Heart left ventricle (tissue), 16 donors: Measurements from ENCODE around the gene GOLGA3. TPM values are rescaled to one million over a fixed set of nuclear protein-coding genes. Genes with fewer than 3 reads are reported as not detected.
"Not testable (repeated sequence)": the region's sequence is repeated elsewhere in the genome, so short reads cannot be mapped to it uniquely, and the experiment has no call there.

Experiments
- ATAC-seq, 4 donors: fragments of 200-7000 bp; cut with Tn5 transposase; one replicate each; pipeline ENCODE4 v1.9.1; 2020 to 2022; ENCODE audit warnings: moderate library complexity in 4 of 4, mild to moderate bottlenecking in 3 of 4, moderate number of reproducible peaks in 1 of 4
- DNase-seq, 5 donors: peaks; one replicate each; pipeline ENCODE4 v3.0.0-alpha.2; 2020
- H3K27ac ChIP-seq, 12 donors: fragments of 200-600 bp; sonication (generic) in 4 of 12; one replicate each; pipeline versions ENCODE4 v1.5.0 to v1.8.0; 2016 to 2022; ENCODE audit warnings: mild to moderate bottlenecking in 2 of 12
- H3K27me3 ChIP-seq, 9 donors: fragments of 200-600 bp; sonication (generic) in 2 of 9; one replicate each; pipeline versions ENCODE4 v1.5.1 to v1.8.0; 2016 to 2022; ENCODE audit warnings: mild to moderate bottlenecking in 3 of 9
- H3K36me3 ChIP-seq, 9 donors: fragments of 200-600 bp; sonication (generic) in 2 of 9; one replicate each; pipeline versions ENCODE4 v1.5.0 to v1.8.0; 2018 to 2022; ENCODE audit warnings: mild to moderate bottlenecking in 2 of 9
- H3K4me1 ChIP-seq, 12 donors: fragments of 200-600 bp; sonication (generic) in 4 of 12; one replicate each; pipeline versions ENCODE4 v1.5.0 to v1.8.0; 2016 to 2022; ENCODE audit warnings: mild to moderate bottlenecking in 3 of 12
- H3K4me3 ChIP-seq, 12 donors: fragments of 200-600 bp; sonication (generic) in 4 of 12; one replicate each; pipeline versions ENCODE4 v1.5.0 to v1.8.0; 2017 to 2022; ENCODE audit warnings: mild to moderate bottlenecking in 9 of 12, moderate library complexity in 4 of 12
- H3K9me3 ChIP-seq, 12 donors: fragments of 200-600 bp; sonication (generic) in 4 of 12; one replicate each; pipeline versions ENCODE4 v1.5.0 to v1.8.0; 2016 to 2022; ENCODE audit warnings: mild to moderate bottlenecking in 1 of 12
- POLR2A ChIP-seq, 2 donors: fragments of 450-650 bp; IDR thresholded peaks; one replicate each; pipeline ENCODE4 v1.6.1; 2017; ENCODE audit warnings: antibody characterized with exemption in 2 of 2, mild to moderate bottlenecking in 2 of 2, moderate library complexity in 2 of 2
- WGBS, 4 donors: extraction: QIAGEN DNeasy Blood & Tissue Kit in 2 of 4; methylation state at CpG; one replicate each; pipeline versions ENCODE4 v1.1.5 to v1.1.7; 2013 to 2018; 5-methylcytosine and 5-hydroxymethylcytosine counted together
- intact Hi-C, 10 donors: fragments of 100-400 bp; cut with DNase I; formaldehyde crosslinking; loops; one replicate each; pipeline versions ENCODE4 v1.11.1 to v1.14.2; 2022
- polyA plus RNA-seq, 2 donors: library from polyadenylated mRNA; stranded (reverse); fragments of 200-250 nt; gene quantifications; one replicate each; pipeline ENCODE4 v1.2.3, GENCODE V29; 2013
- total RNA-seq, 9 donors: library from RNA; depleted of rRNA in 2 of 9; stranded (reverse); fragments of >200 nt in 2 of 9; fragmentation: NEBNext Ultra II Directional in 3 of 9; extraction: Animal tissue kit (Norgen Biotek cat#: 25700) in 3 of 9; gene quantifications; one replicate each; pipeline versions ENCODE4 v1.1.0 to v1.2.4, GENCODE V29; 2016 to 2023
- TF ChIP-seq, protein P1 (sequence below), 12 donors: fragments of 200-600 bp; sonication (generic) in 4 of 12; IDR thresholded peaks; one replicate each; pipeline versions ENCODE4 v1.5.0 to v1.8.0; 2018 to 2022; ENCODE audit warnings: antibody characterized with exemption in 12 of 12, mild to moderate bottlenecking in 5 of 12
- donor health status: ischemic (EF 13 %, LVEDD 7.1; RV severe dilation, severe dysfunction).
- donor health status: healthy with polysubstance abuse.
- donor health status: DM: no; HTN: yes; CAD: no.
- donor health status: DM: no; HTN: no; CAD: no.
- donor health status: ischemic (EF 25% LVEDD 6.9; RV normal size, moderate dysfunction).
- donor health status: ischemic (EF 25% LVEDD 5.7; RV mildly dilated, moderate dysfunction).
- donor health status: healthy.
- donor health status: DM: yes; HTN: yes; CAD: no.
- donor health status: ischemic (EF 35%, LVEDD 5.7; RV mildly dilated, moderate dysfunction).
- donor health status: nonischemic (EF 11% LVEDD 7.7; RV severe dilation, severe dysfunction).
- donor health status: DM: yes; HTN: yes; CAD: no.
- donor health status: PGD.
- donor health status: ischemic (EF 29% LVEDD 5.4; RV normal size, mild dysfunction).
- donor health status: nonischemic (EF 23%, LVEDD 6.1; RV moderate dilation, normal function).

Gene GOLGA3
- total and polyA plus RNA-seq, 11 donors: 12.0 to 46.2 (median 34.3) TPM

DNA sequence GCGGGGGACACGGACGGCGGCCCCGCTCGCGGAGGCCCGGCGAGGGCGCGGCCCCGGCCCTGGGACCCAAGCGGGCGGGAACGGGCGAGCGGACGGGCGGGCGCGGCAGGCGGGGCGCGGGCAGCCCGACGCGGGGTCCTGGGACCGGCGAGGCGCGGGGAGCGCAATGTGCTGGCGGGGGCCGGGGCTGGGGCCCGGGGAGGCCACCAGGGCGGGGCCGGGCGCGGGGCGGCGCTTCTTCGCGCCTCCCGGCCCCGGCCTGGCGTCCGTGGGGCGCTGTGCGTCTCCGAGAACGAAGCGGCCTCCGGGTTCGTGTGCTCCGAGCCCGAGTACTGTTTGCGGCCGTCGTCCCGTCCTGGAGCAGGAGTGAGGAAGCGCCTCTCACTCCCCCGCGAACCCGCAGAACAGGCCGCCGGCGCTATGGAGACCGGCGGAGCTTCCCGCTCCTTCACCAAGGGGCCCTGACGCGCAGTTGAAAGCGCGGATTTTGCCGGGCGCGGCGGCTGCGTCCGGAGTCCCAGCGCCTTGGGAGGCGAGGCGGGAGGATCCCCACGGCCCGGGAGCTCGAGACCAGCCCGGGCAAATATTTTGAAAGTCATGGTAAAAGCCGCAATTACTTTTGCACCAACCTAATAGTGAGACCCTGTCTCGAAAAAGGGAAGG, 66.6 kb downstream of the GOLGA3 start:
- TF ChIP-seq, protein P1, sequence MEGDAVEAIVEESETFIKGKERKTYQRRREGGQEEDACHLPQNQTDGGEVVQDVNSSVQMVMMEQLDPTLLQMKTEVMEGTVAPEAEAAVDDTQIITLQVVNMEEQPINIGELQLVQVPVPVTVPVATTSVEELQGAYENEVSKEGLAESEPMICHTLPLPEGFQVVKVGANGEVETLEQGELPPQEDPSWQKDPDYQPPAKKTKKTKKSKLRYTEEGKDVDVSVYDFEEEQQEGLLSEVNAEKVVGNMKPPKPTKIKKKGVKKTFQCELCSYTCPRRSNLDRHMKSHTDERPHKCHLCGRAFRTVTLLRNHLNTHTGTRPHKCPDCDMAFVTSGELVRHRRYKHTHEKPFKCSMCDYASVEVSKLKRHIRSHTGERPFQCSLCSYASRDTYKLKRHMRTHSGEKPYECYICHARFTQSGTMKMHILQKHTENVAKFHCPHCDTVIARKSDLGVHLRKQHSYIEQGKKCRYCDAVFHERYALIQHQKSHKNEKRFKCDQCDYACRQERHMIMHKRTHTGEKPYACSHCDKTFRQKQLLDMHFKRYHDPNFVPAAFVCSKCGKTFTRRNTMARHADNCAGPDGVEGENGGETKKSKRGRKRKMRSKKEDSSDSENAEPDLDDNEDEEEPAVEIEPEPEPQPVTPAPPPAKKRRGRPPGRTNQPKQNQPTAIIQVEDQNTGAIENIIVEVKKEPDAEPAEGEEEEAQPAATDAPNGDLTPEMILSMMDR (IDR thresholded peaks at IDR 0.05): peak in 5 of 12 donors; percentile 20 to 54 (median 33)
- peak in 1 of 2 donors; percentile 72 for TF ChIP-seq POLR2A (IDR thresholded peaks at IDR 0.05)
- Histone ChIP-seq H3K4me3 (peak overlapping the region; percentile 32 to 80 (median 71)), H3K9me3 (no peaks in the 10 kb centered on the region), H3K4me1 (peaks cover 4 to 42% (median 28%) of the 10 kb centered on the region in 12 donors), H3K27ac (peak overlapping the region; percentile 84 to 99 (median 96)), H3K27me3 (no peaks in the 10 kb centered on the region), H3K36me3 (peaks cover 0 to 16% (median 0%) of the 10 kb centered on the region in 9 donors)
- 0 to 1% (median 1%) methylated on average over 10 to 89 of the region's 89 CpGs for WGBS, 4 donors
- DNase-seq (peak; percentile 88 to 93 (median 90)), ATAC-seq (peak; percentile 85 to 94 (median 92))
- intact Hi-C loops: loop anchor here in 3 of 10 donors (10.0 kb wide), 2 partner anchors 123 to 143 kb away; partner anchors contain the start of gene CHFR (in 2 of the 3)

DNA sequence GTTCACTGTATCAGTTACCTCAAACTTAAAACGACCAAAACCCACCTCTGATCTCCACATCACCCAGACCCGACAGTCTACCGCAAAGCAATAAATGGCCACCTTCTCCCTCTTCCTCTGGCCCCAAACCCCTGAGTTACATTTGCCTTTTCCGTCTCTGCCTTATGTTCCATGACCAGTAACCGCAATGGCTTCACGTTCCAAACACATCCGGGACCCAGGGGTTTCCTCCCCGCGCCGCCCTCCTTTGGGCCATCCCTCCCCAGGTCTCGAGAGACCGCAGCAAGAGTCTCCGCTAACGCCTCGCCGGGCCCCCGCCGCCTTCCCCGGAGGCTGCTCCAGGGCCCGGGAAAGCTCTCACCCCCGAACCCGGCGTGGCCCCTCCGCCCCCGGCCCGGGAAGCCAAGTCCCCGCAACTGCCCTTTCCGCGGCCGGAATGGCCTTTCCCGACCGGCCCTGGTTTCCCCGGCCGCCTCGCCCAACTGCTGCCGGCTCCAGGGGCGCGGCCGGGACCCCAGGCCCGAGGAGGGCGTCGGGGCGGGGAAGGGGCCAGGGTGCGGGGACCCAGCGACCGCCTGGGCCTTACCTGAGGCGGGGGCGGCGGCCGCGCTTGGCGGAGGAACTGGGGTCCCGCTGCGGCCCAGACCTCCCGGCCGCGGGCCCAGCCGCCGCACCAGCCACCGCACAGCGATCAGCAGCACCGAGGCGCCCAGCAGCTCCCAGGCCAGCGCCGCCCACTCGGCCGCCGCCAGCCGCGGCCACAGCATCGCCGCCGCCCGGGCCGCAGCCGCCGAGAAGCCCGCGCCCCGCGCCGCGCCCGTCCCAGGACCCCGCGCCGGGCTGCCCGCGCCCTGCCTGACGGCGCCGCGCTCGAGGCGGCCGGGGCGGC, 67.4 kb downstream of the GOLGA3 start, which contains the start of gene ANKLE2:
TSS of gene ANKLE2 (minus strand) at position 801 of the 889 bp plus-strand sequence. CDS start at position 767, 34 bp downstream.
- peak; percentile 49 to 76 (median 62) for DNase-seq
- peak within 1 kb of the TSS; percentile 77 to 99 (median 94) for H3K4me3 ChIP-seq
- ATAC-seq: peak in 3 of 4 donors; percentile 36 to 41 (median 38)
- intact Hi-C loops: loop anchor here in 3 of 10 donors (10.0 kb wide), 2 partner anchors 124 to 144 kb away; partner anchors contain the start of gene CHFR (in 2 of the 3)
- peaks cover under 1 to 35% (median 24%) of the 10 kb centered on the region in 12 donors for H3K4me1 ChIP-seq
- H3K9me3 ChIP-seq: no peaks in the 10 kb centered on the region
- H3K27me3 ChIP-seq: no peaks in the 10 kb centered on the region
- peaks cover 0 to 24% (median 3%) of the 10 kb centered on the region in 9 donors for H3K36me3 ChIP-seq
- 0 to 1% (median 1%) methylated on average over 27 to 97 of the region's 97 CpGs for WGBS, 4 donors
- TF ChIP-seq, protein P1 (IDR thresholded peaks at IDR 0.05): no peak
- no peak for TF ChIP-seq POLR2A (IDR thresholded peaks at IDR 0.05)
- peak within 1 kb of the TSS; percentile 84 to 99 (median 96) for H3K27ac ChIP-seq

DNA sequence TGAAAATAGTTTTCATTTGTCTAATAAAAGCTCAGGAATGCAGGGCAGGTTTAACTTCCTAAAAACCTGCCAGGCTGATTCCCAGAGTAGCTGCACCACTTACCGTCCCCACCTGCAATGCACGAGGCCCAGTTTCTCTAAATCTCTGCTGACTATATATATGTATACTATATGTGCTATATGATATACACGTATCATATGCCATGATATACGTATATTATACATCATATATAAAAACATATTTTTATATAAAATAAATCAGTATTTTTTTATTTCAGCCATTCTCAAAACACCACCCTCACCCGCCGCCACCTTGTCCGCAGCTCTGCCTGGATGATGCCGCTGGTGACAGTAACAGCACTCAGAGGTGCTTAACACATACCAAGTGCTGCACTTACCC, 69.3 kb downstream of the GOLGA3 start:
- peaks cover 0 to 40% (median 12%) of the 10 kb centered on the region in 9 donors for H3K36me3 ChIP-seq

DNA sequence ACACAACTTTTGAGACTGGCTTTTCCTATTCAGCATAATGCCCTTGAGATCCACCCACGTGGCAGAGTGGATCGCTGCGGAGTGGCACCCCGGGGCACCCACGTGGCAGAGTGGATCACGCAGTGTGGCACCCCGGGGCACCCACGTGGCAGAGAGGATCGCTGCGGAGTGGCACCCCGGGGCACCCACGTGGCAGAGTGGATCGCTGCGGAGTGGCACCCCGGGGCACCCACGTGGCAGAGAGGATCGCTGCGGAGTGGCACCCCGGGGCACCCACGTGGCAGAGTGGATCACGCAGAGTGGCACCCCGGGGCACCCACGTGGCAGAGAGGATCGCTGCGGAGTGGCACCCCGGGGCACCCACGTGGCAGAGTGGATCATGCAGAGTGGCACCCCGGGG, 69.8 kb downstream of the GOLGA3 start:
- 87 to 91% (median 89%) methylated on average over 19 to 28 of the region's 28 CpGs for WGBS, 4 donors
- ATAC-seq, H3K27ac ChIP-seq, H3K9me3 ChIP-seq, H3K4me3 ChIP-seq, intact Hi-C loops, H3K27me3 ChIP-seq, DNase-seq: not testable (repeated sequence)
- Histone ChIP-seq H3K4me1 (peaks cover 0 to 33% (median 23%) of the 10 kb centered on the region in 12 donors), H3K36me3 (peaks cover 0 to 46% (median 17%) of the 10 kb centered on the region in 9 donors)

More for the DNA sequence above, 69.3 kb downstream of the GOLGA3 start:
- WGBS, 4 donors: 91 to 94% (median 92%) methylated on average over 8 of the region's 8 CpGs
- H3K4me1 ChIP-seq: peaks cover 0 to 33% (median 23%) of the 10 kb centered on the region in 12 donors
- DNase-seq: no peak
- no peak overlapping the region for H3K27ac ChIP-seq
- H3K27me3 ChIP-seq: no peaks in the 10 kb centered on the region
- no peaks in the 10 kb centered on the region for H3K9me3 ChIP-seq
- no peak for ATAC-seq
- intact Hi-C loops: no loop called here
- H3K4me3 ChIP-seq: no peak overlapping the region
- TF ChIP-seq POLR2A (IDR thresholded peaks at IDR 0.05): no peak
- TF ChIP-seq, protein P1 (IDR thresholded peaks at IDR 0.05): no peak
